Astrocyte of the cerebellum (primary cell): ENCODE data around the gene JMJD4.

Experiments used
- DNase-seq: peaks from one replicate; pipeline ENCODE4 v3.0.0-alpha.2; 2011; ENCODE audit warnings: low read depth
- H3K4me3 ChIP-seq: 2 replicates; pipeline ENCODE4 v1.5.1; 2011; ENCODE audit warnings: mild to moderate bottlenecking, low read depth, low read length, moderate library complexity
- in situ Hi-C: cut with HindIII; loops from 2 replicates; pipeline ENCODE4 v1.10.0; 2017; ENCODE audit warnings: low sequenced_read_pairs
- TF ChIP-seq, protein P1 (sequence below): IDR thresholded peaks from 2 replicates; pipeline ENCODE4 v1.5.1; 2012; ENCODE audit warnings: low read length, low read depth, moderate library complexity, mild to moderate bottlenecking; ENCODE audit errors: missing control alignments

Gene JMJD4

DNA sequence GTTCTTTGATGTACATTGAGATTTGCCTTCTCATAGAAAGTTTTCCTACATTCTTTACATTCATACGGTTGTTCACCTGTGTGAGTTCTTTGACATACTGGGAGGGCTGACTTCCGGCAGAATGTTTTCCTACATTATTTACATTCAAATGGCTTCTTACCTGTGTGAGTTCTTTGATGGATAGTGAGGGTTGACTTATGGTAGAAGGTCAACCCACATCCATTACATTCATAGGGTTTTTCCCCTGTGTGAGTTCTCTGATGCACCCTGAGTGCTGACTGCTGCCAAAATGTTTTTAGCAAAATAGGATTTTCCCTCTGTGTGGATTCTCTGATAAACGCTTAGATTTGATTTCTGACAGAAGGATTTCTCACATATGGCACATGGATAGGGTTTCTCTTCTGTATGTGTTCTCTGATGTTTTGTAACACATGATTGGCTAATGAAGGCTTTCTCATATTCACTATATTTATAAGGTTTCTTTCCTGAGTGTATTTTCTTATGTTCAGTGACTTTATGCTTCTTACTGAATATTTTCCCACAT, 37.7 kb downstream of the JMJD4 start:
- in situ Hi-C loops: no loop called here
- DNase-seq: no peak
- no peak overlapping the region for H3K4me3 ChIP-seq
- TF ChIP-seq, protein P1, sequence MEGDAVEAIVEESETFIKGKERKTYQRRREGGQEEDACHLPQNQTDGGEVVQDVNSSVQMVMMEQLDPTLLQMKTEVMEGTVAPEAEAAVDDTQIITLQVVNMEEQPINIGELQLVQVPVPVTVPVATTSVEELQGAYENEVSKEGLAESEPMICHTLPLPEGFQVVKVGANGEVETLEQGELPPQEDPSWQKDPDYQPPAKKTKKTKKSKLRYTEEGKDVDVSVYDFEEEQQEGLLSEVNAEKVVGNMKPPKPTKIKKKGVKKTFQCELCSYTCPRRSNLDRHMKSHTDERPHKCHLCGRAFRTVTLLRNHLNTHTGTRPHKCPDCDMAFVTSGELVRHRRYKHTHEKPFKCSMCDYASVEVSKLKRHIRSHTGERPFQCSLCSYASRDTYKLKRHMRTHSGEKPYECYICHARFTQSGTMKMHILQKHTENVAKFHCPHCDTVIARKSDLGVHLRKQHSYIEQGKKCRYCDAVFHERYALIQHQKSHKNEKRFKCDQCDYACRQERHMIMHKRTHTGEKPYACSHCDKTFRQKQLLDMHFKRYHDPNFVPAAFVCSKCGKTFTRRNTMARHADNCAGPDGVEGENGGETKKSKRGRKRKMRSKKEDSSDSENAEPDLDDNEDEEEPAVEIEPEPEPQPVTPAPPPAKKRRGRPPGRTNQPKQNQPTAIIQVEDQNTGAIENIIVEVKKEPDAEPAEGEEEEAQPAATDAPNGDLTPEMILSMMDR: no peak

DNA sequence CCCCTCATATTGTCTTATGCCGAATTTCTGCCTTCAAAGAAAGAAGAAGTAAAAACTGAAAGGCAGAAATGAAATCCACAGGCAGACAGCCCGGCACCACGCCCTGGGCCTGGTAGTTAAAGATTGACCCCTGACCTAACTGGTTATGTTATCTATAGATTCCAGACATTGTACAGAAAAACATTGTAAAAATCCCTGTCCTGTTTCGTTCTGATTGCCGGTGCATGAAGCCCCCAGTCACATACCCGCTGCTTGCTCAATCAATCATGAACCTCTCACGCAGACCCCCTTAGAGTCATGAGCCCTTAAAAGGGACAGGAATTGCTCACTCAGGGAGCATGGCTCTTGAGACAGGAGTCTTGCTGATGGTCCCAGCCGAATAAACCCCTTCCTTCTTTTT, 49.3 kb downstream of the JMJD4 start:
- H3K4me3 ChIP-seq: no peak overlapping the region
- no peak for DNase-seq
- in situ Hi-C loops: no loop called here
- TF ChIP-seq, protein P1: no peak
